H1 (cell line): ENCODE measurements around the gene SYTL2. TPM values are rescaled to one million over a fixed set of nuclear protein-coding genes. Genes with fewer than 3 reads are reported as not detected.

Experiments used
- BCL11A ChIP-seq, 2 experiments: IDR thresholded peaks; one replicate each; pipeline ENCODE4 v1.6.1; 2011; ENCODE audit warnings: low read depth in 2 of 2, low read length in 2 of 2, mild to moderate bottlenecking in 2 of 2
- CREB1 ChIP-seq: IDR thresholded peaks from 2 replicates; pipeline ENCODE4 v1.6.1; 2012; ENCODE audit warnings: inconsistent platforms
- GABPA ChIP-seq: IDR thresholded peaks from 2 replicates; pipeline ENCODE4 v1.6.1; 2011; ENCODE audit warnings: mild to moderate bottlenecking, low read length, moderate library complexity, borderline replicate concordance; ENCODE audit not compliant: insufficient read depth
- KDM5A ChIP-seq: fragments of 200-600 bp; IDR thresholded peaks from 2 replicates; pipeline ENCODE4 v1.7.1; 2012; ENCODE audit warnings: mild to moderate bottlenecking, low read length, inconsistent platforms, mixed read lengths
- POLR2A ChIP-seq, 2 experiments: IDR thresholded peaks; 1 replicate in 1 of 2; 2 replicates in 1 of 2; pipeline ENCODE4 v1.6.1; 2011; ENCODE audit warnings: low read depth in 2 of 2, low read length in 2 of 2, mild to moderate bottlenecking in 2 of 2; ENCODE audit errors: control extremely low read depth in 1 of 2
- SIX5 ChIP-seq: IDR thresholded peaks from 2 replicates; pipeline ENCODE4 v1.6.1; 2011; ENCODE audit warnings: mild to moderate bottlenecking, low read depth, low read length
- SP2 ChIP-seq: IDR thresholded peaks from 2 replicates; pipeline ENCODE4 v1.6.1; 2012; ENCODE audit warnings: mild to moderate bottlenecking, low read length, inconsistent platforms
- TAF1 ChIP-seq: IDR thresholded peaks from 2 replicates; pipeline ENCODE4 v1.6.1; 2011; ENCODE audit warnings: mild to moderate bottlenecking, low read depth, low read length
- ZNF274 ChIP-seq: IDR thresholded peaks from 2 replicates; pipeline ENCODE4 v1.7.0; 2012; ENCODE audit warnings: low read length, borderline replicate concordance; ENCODE audit errors: extremely low read depth
- polyA plus RNA-seq, 7 experiments: library from polyadenylated mRNA; depleted of rRNA in 3 of 7; stranded (reverse) in 5 of 7; unstranded in 2 of 7; fragments of >200 nt in 5 of 7; fragments of 200-250 nt in 2 of 7; gene quantifications; 1 replicate in 5 of 7; 2 replicates in 1 of 7; 4 replicates in 1 of 7; pipeline versions ENCODE4 v1.2.1 to v1.2.3, GENCODE V29; 2011 to 2013; ENCODE audit warnings: missing spikeins in 2 of 7, mixed read lengths in 2 of 7
- total RNA-seq: library from RNA; stranded (reverse); fragmentation: NEBNext Ultra II Directional; extraction: Animal tissue kit (Norgen Biotek cat#: 25700); gene quantifications from 2 replicates; pipeline ENCODE4 v1.2.1, GENCODE V29; 2021
- TF ChIP-seq, protein P1 (sequence below): fragments of 300-600 bp; sonication (generic); IDR thresholded peaks from 2 replicates; pipeline ENCODE4 v1.7.1; 2012; ENCODE audit warnings: low read length, moderate library complexity, mild to moderate bottlenecking, inconsistent platforms; ENCODE audit not compliant: insufficient replicate concordance
- TF ChIP-seq, protein P2 (sequence below): IDR thresholded peaks from 2 replicates; pipeline ENCODE4 v1.6.1; 2012; ENCODE audit warnings: inconsistent platforms

Gene SYTL2
- total and polyA plus RNA-seq, 2 of the 8 experiments (the other 6 are each of a cell fraction or from before 2014, with no cell fraction given) = 1.3 to 9.1 TPM

DNA sequence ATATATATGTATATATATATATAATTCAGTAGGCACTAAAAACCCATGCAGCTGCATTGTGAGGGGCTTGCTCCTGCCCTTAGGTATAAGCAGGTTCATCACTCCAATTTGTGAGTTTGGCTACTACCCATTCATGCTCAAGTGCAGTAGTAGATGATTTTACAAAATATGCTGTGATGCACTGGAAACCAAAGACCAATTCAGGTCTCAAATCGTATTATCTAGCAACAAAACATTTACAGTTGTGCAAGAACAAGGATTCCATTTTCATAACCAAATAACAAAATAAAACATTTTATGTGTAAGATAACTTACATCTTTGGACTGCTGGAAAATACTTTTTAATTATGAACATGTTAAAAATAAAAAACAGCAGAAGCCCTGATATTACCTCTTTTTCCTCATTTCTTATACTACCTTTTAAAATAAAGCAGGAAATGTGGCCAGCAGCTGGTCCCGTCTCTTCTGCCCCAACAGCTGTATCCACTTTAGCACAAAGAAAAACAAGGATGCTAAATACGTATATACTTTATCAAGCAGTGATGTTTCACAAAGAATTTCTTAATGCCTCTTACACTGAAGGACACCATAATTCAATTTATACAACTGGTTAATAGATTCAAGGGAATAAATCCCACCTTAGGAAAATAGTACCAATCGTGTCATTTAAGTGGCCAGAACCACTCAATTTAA, 148.8 kb downstream of the SYTL2 start (continued):
- no peak for TF ChIP-seq KDM5A
- TF ChIP-seq POLR2A (IDR thresholded peaks at IDR 0.05; ENCODE audit: control extremely low read depth in 1 of 2, low read depth in 2 of 2, low read length in 2 of 2) = no peak
- TF ChIP-seq SIX5 = no peak
- no peak for TF ChIP-seq ZNF274
- no peak for TF ChIP-seq GABPA
- no peak for TF ChIP-seq SP2
- TF ChIP-seq CREB1 = no peak
- TF ChIP-seq, protein P1, sequence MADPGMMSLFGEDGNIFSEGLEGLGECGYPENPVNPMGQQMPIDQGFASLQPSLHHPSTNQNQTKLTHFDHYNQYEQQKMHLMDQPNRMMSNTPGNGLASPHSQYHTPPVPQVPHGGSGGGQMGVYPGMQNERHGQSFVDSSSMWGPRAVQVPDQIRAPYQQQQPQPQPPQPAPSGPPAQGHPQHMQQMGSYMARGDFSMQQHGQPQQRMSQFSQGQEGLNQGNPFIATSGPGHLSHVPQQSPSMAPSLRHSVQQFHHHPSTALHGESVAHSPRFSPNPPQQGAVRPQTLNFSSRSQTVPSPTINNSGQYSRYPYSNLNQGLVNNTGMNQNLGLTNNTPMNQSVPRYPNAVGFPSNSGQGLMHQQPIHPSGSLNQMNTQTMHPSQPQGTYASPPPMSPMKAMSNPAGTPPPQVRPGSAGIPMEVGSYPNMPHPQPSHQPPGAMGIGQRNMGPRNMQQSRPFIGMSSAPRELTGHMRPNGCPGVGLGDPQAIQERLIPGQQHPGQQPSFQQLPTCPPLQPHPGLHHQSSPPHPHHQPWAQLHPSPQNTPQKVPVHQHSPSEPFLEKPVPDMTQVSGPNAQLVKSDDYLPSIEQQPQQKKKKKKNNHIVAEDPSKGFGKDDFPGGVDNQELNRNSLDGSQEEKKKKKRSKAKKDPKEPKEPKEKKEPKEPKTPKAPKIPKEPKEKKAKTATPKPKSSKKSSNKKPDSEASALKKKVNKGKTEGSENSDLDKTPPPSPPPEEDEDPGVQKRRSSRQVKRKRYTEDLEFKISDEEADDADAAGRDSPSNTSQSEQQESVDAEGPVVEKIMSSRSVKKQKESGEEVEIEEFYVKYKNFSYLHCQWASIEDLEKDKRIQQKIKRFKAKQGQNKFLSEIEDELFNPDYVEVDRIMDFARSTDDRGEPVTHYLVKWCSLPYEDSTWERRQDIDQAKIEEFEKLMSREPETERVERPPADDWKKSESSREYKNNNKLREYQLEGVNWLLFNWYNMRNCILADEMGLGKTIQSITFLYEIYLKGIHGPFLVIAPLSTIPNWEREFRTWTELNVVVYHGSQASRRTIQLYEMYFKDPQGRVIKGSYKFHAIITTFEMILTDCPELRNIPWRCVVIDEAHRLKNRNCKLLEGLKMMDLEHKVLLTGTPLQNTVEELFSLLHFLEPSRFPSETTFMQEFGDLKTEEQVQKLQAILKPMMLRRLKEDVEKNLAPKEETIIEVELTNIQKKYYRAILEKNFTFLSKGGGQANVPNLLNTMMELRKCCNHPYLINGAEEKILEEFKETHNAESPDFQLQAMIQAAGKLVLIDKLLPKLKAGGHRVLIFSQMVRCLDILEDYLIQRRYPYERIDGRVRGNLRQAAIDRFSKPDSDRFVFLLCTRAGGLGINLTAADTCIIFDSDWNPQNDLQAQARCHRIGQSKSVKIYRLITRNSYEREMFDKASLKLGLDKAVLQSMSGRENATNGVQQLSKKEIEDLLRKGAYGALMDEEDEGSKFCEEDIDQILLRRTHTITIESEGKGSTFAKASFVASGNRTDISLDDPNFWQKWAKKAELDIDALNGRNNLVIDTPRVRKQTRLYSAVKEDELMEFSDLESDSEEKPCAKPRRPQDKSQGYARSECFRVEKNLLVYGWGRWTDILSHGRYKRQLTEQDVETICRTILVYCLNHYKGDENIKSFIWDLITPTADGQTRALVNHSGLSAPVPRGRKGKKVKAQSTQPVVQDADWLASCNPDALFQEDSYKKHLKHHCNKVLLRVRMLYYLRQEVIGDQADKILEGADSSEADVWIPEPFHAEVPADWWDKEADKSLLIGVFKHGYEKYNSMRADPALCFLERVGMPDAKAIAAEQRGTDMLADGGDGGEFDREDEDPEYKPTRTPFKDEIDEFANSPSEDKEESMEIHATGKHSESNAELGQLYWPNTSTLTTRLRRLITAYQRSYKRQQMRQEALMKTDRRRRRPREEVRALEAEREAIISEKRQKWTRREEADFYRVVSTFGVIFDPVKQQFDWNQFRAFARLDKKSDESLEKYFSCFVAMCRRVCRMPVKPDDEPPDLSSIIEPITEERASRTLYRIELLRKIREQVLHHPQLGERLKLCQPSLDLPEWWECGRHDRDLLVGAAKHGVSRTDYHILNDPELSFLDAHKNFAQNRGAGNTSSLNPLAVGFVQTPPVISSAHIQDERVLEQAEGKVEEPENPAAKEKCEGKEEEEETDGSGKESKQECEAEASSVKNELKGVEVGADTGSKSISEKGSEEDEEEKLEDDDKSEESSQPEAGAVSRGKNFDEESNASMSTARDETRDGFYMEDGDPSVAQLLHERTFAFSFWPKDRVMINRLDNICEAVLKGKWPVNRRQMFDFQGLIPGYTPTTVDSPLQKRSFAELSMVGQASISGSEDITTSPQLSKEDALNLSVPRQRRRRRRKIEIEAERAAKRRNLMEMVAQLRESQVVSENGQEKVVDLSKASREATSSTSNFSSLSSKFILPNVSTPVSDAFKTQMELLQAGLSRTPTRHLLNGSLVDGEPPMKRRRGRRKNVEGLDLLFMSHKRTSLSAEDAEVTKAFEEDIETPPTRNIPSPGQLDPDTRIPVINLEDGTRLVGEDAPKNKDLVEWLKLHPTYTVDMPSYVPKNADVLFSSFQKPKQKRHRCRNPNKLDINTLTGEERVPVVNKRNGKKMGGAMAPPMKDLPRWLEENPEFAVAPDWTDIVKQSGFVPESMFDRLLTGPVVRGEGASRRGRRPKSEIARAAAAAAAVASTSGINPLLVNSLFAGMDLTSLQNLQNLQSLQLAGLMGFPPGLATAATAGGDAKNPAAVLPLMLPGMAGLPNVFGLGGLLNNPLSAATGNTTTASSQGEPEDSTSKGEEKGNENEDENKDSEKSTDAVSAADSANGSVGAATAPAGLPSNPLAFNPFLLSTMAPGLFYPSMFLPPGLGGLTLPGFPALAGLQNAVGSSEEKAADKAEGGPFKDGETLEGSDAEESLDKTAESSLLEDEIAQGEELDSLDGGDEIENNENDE = no peak
- no peak for TF ChIP-seq BCL11A (IDR thresholded peaks at IDR 0.05; ENCODE audit: low read depth in 2 of 2, low read length in 2 of 2)
- TF ChIP-seq, protein P2, sequence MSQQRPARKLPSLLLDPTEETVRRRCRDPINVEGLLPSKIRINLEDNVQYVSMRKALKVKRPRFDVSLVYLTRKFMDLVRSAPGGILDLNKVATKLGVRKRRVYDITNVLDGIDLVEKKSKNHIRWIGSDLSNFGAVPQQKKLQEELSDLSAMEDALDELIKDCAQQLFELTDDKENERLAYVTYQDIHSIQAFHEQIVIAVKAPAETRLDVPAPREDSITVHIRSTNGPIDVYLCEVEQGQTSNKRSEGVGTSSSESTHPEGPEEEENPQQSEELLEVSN = no peak
- TF ChIP-seq TAF1 = no peak
